ENCODE measurements around the gene MTUS2.

MTUS2 gene

GRCh38 chr13:29165840-29166239 lies 345.7 kb downstream of the MTUS2 start:
- Histone ChIP-seq H3K36me3 (ENCODE audit: insufficient read depth, low read length) (no peaks in the 10 kb centered on the region), H2AFZ (ENCODE audit: low read length) (no peak overlapping the region), H3K79me2 (ENCODE audit: insufficient read depth, low read length) (no peaks in the 10 kb centered on the region), H3K9ac (ENCODE audit: low read depth, low read length, poor library complexity, severe bottlenecking) (no peak overlapping the region), H3K4me2 (ENCODE audit: low read depth, low read length, poor library complexity, severe bottlenecking) (no peak overlapping the region), H3K27me3 (ENCODE audit: insufficient read depth, low read length, poor library complexity, severe bottlenecking) (no peaks in the 10 kb centered on the region), H3K4me1 (ENCODE audit: insufficient read depth, low read length, poor library complexity, severe bottlenecking) (no peaks in the 10 kb centered on the region), H4K20me1 (ENCODE audit: insufficient read depth, low read length, poor library complexity, severe bottlenecking) (no peaks in the 10 kb centered on the region), H3K9me2 (replicated peaks; ENCODE audit: low read depth, low read length) (no peaks in the 10 kb centered on the region), H3K9me3 (ENCODE audit: insufficient read depth, low read depth, low read length) (no peaks in the 10 kb centered on the region), H3F3A (ENCODE audit: low read depth) (no peaks in the 10 kb centered on the region), H3K4me3 (ENCODE audit: low read length, poor library complexity, severe bottlenecking) (no peak overlapping the region)
- TF ChIP-seq, protein P1, sequence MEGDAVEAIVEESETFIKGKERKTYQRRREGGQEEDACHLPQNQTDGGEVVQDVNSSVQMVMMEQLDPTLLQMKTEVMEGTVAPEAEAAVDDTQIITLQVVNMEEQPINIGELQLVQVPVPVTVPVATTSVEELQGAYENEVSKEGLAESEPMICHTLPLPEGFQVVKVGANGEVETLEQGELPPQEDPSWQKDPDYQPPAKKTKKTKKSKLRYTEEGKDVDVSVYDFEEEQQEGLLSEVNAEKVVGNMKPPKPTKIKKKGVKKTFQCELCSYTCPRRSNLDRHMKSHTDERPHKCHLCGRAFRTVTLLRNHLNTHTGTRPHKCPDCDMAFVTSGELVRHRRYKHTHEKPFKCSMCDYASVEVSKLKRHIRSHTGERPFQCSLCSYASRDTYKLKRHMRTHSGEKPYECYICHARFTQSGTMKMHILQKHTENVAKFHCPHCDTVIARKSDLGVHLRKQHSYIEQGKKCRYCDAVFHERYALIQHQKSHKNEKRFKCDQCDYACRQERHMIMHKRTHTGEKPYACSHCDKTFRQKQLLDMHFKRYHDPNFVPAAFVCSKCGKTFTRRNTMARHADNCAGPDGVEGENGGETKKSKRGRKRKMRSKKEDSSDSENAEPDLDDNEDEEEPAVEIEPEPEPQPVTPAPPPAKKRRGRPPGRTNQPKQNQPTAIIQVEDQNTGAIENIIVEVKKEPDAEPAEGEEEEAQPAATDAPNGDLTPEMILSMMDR (conservative IDR thresholded peaks at IDR 0.05; ENCODE audit: low read length) = no peak
- no peak for TF ChIP-seq EZH2phosphoT487 (IDR thresholded peaks at IDR 0.05; ENCODE audit: borderline replicate concordance)

GRCh38 chr13:29170436-29171082 lies 350.4 kb downstream of the MTUS2 start:
- Histone ChIP-seq H3K9me2 (replicated peaks; ENCODE audit: low read depth, low read length) (no peaks in the 10 kb centered on the region), H3K4me2 (ENCODE audit: low read depth, low read length, poor library complexity, severe bottlenecking) (no peak overlapping the region), H3K4me1 (ENCODE audit: insufficient read depth, low read length, poor library complexity, severe bottlenecking) (no peaks in the 10 kb centered on the region), H3K9me3 (ENCODE audit: insufficient read depth, low read depth, low read length) (no peaks in the 10 kb centered on the region), H3K9ac (ENCODE audit: low read depth, low read length, poor library complexity, severe bottlenecking) (no peak overlapping the region), H3F3A (ENCODE audit: low read depth) (no peaks in the 10 kb centered on the region), H2AFZ (ENCODE audit: low read length) (no peak overlapping the region), H3K4me3 (ENCODE audit: low read length, poor library complexity, severe bottlenecking) (no peak overlapping the region), H3K79me2 (ENCODE audit: insufficient read depth, low read length) (no peaks in the 10 kb centered on the region), H3K27me3 (ENCODE audit: insufficient read depth, low read length, poor library complexity, severe bottlenecking) (no peaks in the 10 kb centered on the region), H4K20me1 (ENCODE audit: insufficient read depth, low read length, poor library complexity, severe bottlenecking) (no peaks in the 10 kb centered on the region), H3K36me3 (ENCODE audit: insufficient read depth, low read length) (no peaks in the 10 kb centered on the region)
- TF ChIP-seq, protein P1 (conservative IDR thresholded peaks at IDR 0.05; ENCODE audit: low read length) = no peak
- no peak for TF ChIP-seq EZH2phosphoT487 (IDR thresholded peaks at IDR 0.05; ENCODE audit: borderline replicate concordance)

DNA sequence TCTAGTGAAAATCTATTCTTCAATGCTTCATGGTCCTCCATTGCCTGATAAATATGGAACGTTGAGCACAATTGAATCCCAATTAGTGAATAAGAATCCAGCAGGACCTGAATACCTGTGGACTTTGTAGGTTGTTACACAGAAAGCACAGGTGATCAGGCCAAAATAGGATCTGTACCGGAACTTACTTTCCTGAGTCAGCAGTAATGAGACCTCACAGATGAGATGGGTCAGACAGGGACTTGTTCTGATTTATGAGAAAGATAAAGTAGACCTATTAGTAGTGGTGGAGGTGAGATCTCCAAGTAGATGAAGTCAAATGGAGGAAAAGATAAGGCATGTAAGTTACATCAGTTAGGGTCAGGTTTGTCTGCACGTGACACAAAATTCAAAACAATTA lies 351.1 kb downstream of the MTUS2 start:
- no peaks in the 10 kb centered on the region for H3K79me2 ChIP-seq (ENCODE audit: insufficient read depth, low read length)

More for the DNA sequence above, 351.1 kb downstream of the MTUS2 start:
- Histone ChIP-seq H3K36me3 (ENCODE audit: insufficient read depth, low read length) (no peaks in the 10 kb centered on the region), H2AFZ (ENCODE audit: low read length) (no peak overlapping the region), H3K4me3 (ENCODE audit: low read length, poor library complexity, severe bottlenecking) (no peak overlapping the region), H3K9ac (ENCODE audit: low read depth, low read length, poor library complexity, severe bottlenecking) (no peak overlapping the region), H3F3A (ENCODE audit: low read depth) (no peaks in the 10 kb centered on the region), H3K9me2 (replicated peaks; ENCODE audit: low read depth, low read length) (no peaks in the 10 kb centered on the region), H3K4me2 (ENCODE audit: low read depth, low read length, poor library complexity, severe bottlenecking) (no peak overlapping the region), H4K20me1 (ENCODE audit: insufficient read depth, low read length, poor library complexity, severe bottlenecking) (no peaks in the 10 kb centered on the region), H3K27me3 (ENCODE audit: insufficient read depth, low read length, poor library complexity, severe bottlenecking) (no peaks in the 10 kb centered on the region), H3K9me3 (ENCODE audit: insufficient read depth, low read depth, low read length) (no peaks in the 10 kb centered on the region), H3K4me1 (ENCODE audit: insufficient read depth, low read length, poor library complexity, severe bottlenecking) (no peaks in the 10 kb centered on the region)
- TF ChIP-seq EZH2phosphoT487 (IDR thresholded peaks at IDR 0.05; ENCODE audit: borderline replicate concordance) = no peak
- TF ChIP-seq, protein P1 (conservative IDR thresholded peaks at IDR 0.05; ENCODE audit: low read length) = no peak
